ENCODE data around the gene FBXO3. TPM values are rescaled to one million over a fixed set of nuclear protein-coding genes. Genes with fewer than 3 reads are reported as not detected.

The FBXO3 gene
- 38.5 and 53.8 TPM in 2 replicates for total RNA-seq

DNA sequence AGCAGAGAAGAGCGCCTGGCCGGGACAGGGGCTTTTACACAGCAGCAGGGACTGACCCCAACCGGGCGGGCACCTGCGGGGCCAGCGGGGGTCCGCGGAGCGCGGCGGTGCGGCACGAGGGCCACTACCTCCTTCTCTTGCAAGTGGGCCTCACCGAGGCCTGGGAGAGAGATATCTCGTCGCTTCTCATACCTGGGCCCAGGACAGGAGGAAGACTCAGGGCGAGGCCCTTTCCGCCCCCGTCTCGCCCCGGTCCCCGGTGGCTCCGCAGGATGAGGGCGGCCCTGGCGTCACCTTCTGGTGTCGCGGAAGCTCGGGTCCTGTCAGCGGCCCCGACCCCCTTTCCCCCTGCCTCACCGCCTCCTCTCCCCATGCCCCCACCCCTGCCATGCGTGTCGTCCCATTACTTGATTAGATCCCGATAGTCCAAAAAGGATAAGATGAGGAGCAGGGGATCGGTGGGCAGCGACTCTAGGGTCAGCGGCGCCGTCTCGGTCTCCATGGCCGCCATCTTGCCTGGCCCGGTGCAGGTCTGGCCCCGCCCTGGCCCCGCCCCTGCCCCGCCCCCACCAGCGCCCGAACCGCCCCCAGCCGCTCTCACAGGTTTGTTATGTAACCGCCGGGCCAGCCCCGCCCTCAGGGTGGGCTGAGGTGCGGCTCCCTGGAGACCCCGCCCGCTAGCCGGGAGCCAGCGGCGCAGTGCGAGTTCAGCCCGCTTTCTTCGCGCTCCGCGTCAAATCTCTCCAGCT lies at the start of gene FBXO3:
Gene FBXO3, minus strand, starts transcription at position 534 of the 749 bp plus-strand sequence. Its CDS starts 23 bp downstream, at position 511.

DNA sequence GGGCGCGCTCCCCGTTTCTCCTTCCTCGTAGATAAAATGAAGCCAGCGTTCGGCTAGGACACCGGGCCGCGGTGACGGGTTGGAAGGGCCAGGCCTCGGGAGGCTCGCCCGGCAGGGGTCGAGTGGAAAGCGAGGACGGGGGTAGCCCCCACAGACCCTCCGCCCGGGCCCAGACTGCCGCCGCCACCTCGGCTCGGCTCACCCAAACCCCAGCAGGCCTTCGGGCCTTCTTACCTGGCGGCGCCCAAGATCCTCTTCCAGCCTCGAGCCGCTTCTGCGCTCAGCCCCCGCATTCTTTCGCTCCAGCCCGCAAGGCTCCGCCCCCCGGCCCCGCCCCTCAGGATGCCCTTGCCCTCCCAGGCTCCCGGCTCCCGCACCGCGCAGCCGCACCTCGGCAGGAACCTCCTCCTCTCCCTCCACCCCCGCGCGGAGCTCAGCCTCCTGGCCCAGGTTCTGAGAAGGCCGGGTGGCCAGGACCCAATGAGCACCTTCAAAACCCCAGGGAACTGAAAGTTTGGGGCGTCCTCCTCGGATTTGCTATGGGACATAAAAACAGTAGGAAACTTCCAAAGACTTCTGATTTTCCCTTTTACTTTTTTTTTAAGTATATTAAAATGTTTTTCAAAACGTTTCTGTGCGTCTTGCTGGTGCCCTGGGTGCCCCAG lies 38.0 kb downstream of the FBXO3 start, which contains the start of gene CD59:
Gene CD59, minus strand, starts transcription at position 276 of the 665 bp plus-strand sequence. CDS start 13,978 bp downstream, outside the sequence.

DNA sequence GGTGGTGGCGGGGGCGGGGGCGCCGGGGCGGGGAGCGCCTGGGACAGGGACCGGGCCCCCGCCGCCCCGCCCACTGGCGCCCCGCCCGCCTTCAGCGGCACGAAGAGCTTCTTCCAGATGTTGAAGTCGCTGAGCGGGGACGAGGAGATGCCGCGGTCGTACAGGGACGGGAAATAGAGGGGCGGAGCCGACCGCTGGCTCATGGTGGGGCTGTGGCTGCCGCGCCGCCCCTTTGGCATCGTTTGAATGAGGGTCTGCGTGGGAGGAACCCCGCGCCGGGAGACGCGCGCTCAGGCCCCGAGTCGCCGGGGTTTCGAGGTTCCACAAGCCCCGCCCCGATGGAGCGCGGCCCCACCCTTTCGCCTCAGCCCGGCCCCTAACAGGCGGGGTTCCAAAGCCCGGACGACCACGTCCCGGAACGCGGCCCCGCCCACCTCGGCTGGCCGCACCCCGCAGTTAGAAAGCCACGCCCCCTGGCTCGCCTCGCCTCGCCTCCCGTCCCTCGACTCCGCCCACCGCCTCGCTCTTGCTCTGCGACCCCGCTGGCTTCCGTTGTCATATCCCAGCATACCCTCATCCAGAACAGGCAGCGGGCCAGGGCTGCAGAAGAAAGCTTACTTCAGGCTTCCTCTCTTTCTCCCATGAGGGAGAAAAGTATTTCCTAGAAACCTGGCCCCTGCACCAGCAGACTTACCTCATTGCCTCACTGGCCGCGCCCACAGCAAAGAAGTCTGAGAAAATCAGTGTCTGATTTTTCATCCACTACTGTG lies 73.6 kb downstream of the FBXO3 start, which contains the start of gene C11orf91:
Gene C11orf91, minus strand, starts transcription at position 325 of the 770 bp plus-strand sequence. Its CDS starts 86 bp downstream, at position 239.

Other genes starting within 250 kb of the FBXO3 start
- not detected in 2 replicates for gene C11orf91, start 73.7 kb downstream of the FBXO3 start, total RNA-seq
- gene CD59, start 38.1 kb downstream of the FBXO3 start, total RNA-seq: 386 and 524 TPM in 2 replicates
- under 0.01 and 0.17 TPM in 2 replicates for gene LMO2, start 117.6 kb upstream of the FBXO3 start, total RNA-seq